PC-9 (cell line): ENCODE data around the gene POLR3C. TPM values are rescaled to one million over a fixed set of nuclear protein-coding genes. Genes with fewer than 3 reads are reported as not detected.
A peak's percentile ranks its signal among the peaks of the same experiment; 100 is the strongest.

Experiments used
- BruUV-seq: library from RNA; stranded (reverse); fragments of 400-500 nt; replicated peaks from 2 replicates; lab custom pipeline; 2021; lab: Mats Ljungman, UMichigan
- CTCF ChIA-PET: fragments of 300-600 bp; sonication (Branson Sonifier 250); formaldehyde crosslinking; loops from one replicate; lab custom pipeline; 2022; ENCODE audit warnings: antibody characterized with exemption; lab: Charles Lee
- POLR2A ChIA-PET: fragments of 300-600 bp; sonication (Branson Sonifier 250); formaldehyde crosslinking; loops from one replicate; lab custom pipeline; 2022; ENCODE audit warnings: antibody characterized with exemption; ENCODE audit not compliant: unreplicated experiment; lab: Charles Lee
- DNase-seq, 2 experiments: peaks; one replicate each; pipeline versions ENCODE4 v3.0.0 to v3.0.0-alpha.2; 2015 to 2022; ENCODE audit warnings: mixed read lengths in 1 of 2
- H2AFZ ChIP-seq: fragments of 200-600 bp; sonication (generic); 2 replicates; pipeline ENCODE4 v1.8.1; 2017; ENCODE audit warnings: antibody characterized with exemption
- H3F3A ChIP-seq: fragments of 200-600 bp; sonication (generic); 2 replicates; pipeline ENCODE4 v1.8.1; 2017; ENCODE audit warnings: antibody characterized with exemption, mild to moderate bottlenecking, low read depth; ENCODE audit not compliant: insufficient read depth
- H3K27ac ChIP-seq: fragments of 200-600 bp; sonication (generic); 2 replicates; pipeline ENCODE4 v1.6.1; 2016; ENCODE audit warnings: mixed run types
- H3K27me3 ChIP-seq: fragments of 200-600 bp; sonication (generic); 2 replicates; pipeline ENCODE4 v1.6.1; 2016; ENCODE audit warnings: low read depth, mixed run types; ENCODE audit not compliant: insufficient read depth
- H3K36me3 ChIP-seq: fragments of 200-600 bp; sonication (generic); 2 replicates; pipeline ENCODE4 v1.6.1; 2016; ENCODE audit warnings: low read depth, mixed run types
- H3K4me1 ChIP-seq: fragments of 200-600 bp; sonication (generic); replicated peaks from 2 replicates; pipeline ENCODE4 v1.6.1; 2016; ENCODE audit warnings: mixed run types; ENCODE audit not compliant: insufficient read depth
- H3K4me2 ChIP-seq: fragments of 200-600 bp; sonication (generic); 2 replicates; pipeline ENCODE4 v1.6.1; 2017; ENCODE audit warnings: mixed run types
- H3K4me3 ChIP-seq: fragments of 200-600 bp; sonication (generic); 2 replicates; pipeline ENCODE4 v1.6.1; 2016; ENCODE audit warnings: mixed run types
- H3K79me2 ChIP-seq: fragments of 200-600 bp; sonication (generic); 2 replicates; pipeline ENCODE4 v1.6.1; 2017; ENCODE audit warnings: low read depth, mixed run types
- H3K9me2 ChIP-seq: fragments of 200-600 bp; sonication (generic); 2 replicates; pipeline ENCODE4 v1.8.1; 2017; ENCODE audit warnings: mild to moderate bottlenecking; ENCODE audit not compliant: insufficient read depth
- H3K9me3 ChIP-seq: fragments of 200-600 bp; sonication (generic); 2 replicates; pipeline ENCODE4 v1.8.1; 2016; ENCODE audit warnings: low read depth; ENCODE audit not compliant: insufficient read depth
- H4K20me1 ChIP-seq: fragments of 200-600 bp; sonication (generic); 2 replicates; pipeline ENCODE4 v1.8.1; 2017; ENCODE audit not compliant: insufficient read depth
- EZH2 ChIP-seq: fragments of 200-600 bp; sonication (generic); IDR thresholded peaks from 2 replicates; pipeline ENCODE4 v1.8.0; 2017; ENCODE audit warnings: antibody characterized with exemption, low read depth
- intact Hi-C: fragments of 100-400 bp; cut with micrococcal nuclease; formaldehyde crosslinking; loops from one replicate; pipeline ENCODE4 v1.10.0; 2022; ENCODE audit not compliant: unreplicated experiment
- total RNA-seq: library from RNA; stranded (reverse); gene quantifications from 2 replicates; pipeline ENCODE4 v1.2.3, GENCODE V29; 2021
- TF ChIP-seq, protein P1 (sequence below): fragments of 200-600 bp; sonication (generic); conservative IDR thresholded peaks from 2 replicates; pipeline ENCODE4 v1.6.1; 2017; ENCODE audit warnings: mixed run types, antibody characterized with exemption, mild to moderate bottlenecking, moderate library complexity

POLR3C gene
- total RNA-seq, 1 experiment from 2014 or later, result 21.2 TPM

DNA sequence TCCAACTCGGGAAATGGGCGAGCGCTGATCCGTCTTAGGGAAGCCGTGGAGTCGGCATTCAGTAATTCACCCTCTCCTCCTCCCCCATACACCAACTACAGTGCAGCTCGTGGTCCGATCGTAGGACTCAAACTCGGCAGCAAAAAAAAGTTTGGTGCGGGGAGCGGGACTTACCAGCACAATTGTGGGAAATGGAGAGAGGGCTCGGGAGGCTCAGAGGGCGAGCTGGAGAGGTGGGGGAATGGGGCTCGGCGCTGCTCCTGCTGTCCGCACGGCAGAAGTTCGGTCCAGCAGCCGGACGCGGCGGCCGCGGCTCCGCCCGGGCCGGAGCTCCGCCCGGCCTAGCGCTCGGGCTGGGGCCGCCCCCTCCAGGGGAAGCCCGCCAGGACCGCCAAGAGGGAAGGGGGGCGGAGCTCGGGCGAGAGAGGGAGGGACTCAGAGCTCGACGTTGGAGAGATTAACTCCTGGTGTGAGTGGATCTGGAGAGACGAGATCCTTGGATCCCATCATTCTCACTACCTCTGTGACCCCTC, 35.6 kb downstream of the POLR3C start:
- ChIA-PET CTCF (interaction anchor here (0.6 to 2.3 kb wide), 9 partner anchors 10 to 120 kb away, joined by 3 to 29 read pairs (median 4); partner anchors contain the start of genes NUDT17 and PEX11B), POLR2A (interaction anchor here (0.5 to 1.8 kb wide), 7 partner anchors 19 to 105 kb away, joined by 3 to 7 read pairs (median 5); partner anchors contain the start of genes ANKRD34A, PEX11B and POLR3GL)
- Histone ChIP-seq H3K9me2 (no peaks in the 10 kb centered on the region), H3F3A (peaks cover 4% of the 10 kb centered on the region; the same call in 1 of the 2 replicates), H4K20me1 (no peaks in the 10 kb centered on the region), H3K4me3 (peak overlapping the region; percentile 93), H3K9me3 (no peaks in the 10 kb centered on the region), H3K4me2 (peak overlapping the region; percentile 75), H2AFZ (peak overlapping the region; percentile 89), H3K79me2 (peaks cover 14% of the 10 kb centered on the region), H3K27me3 (no peaks in the 10 kb centered on the region), H3K36me3 (0 out of 2 replicates have a peak, but pooled peaks cover 14% of the 10 kb centered on the region), H3K4me1 (peaks cover 8% of the 10 kb centered on the region), H3K27ac (peak overlapping the region; percentile 23; the same call in 1 of the 2 replicates)
- TF ChIP-seq, protein P1, sequence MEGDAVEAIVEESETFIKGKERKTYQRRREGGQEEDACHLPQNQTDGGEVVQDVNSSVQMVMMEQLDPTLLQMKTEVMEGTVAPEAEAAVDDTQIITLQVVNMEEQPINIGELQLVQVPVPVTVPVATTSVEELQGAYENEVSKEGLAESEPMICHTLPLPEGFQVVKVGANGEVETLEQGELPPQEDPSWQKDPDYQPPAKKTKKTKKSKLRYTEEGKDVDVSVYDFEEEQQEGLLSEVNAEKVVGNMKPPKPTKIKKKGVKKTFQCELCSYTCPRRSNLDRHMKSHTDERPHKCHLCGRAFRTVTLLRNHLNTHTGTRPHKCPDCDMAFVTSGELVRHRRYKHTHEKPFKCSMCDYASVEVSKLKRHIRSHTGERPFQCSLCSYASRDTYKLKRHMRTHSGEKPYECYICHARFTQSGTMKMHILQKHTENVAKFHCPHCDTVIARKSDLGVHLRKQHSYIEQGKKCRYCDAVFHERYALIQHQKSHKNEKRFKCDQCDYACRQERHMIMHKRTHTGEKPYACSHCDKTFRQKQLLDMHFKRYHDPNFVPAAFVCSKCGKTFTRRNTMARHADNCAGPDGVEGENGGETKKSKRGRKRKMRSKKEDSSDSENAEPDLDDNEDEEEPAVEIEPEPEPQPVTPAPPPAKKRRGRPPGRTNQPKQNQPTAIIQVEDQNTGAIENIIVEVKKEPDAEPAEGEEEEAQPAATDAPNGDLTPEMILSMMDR, result no peak
- TF ChIP-seq EZH2, result no peak
- DNase-seq, result peak; percentile 72 to 90
- intact Hi-C loops, result loop anchor here (1.0 to 5.0 kb wide), 3 partner anchors 33 to 178 kb away; partner anchors contain the start of gene PEX11B
- BruUV-seq, result TSS peak; percentile 52

DNA sequence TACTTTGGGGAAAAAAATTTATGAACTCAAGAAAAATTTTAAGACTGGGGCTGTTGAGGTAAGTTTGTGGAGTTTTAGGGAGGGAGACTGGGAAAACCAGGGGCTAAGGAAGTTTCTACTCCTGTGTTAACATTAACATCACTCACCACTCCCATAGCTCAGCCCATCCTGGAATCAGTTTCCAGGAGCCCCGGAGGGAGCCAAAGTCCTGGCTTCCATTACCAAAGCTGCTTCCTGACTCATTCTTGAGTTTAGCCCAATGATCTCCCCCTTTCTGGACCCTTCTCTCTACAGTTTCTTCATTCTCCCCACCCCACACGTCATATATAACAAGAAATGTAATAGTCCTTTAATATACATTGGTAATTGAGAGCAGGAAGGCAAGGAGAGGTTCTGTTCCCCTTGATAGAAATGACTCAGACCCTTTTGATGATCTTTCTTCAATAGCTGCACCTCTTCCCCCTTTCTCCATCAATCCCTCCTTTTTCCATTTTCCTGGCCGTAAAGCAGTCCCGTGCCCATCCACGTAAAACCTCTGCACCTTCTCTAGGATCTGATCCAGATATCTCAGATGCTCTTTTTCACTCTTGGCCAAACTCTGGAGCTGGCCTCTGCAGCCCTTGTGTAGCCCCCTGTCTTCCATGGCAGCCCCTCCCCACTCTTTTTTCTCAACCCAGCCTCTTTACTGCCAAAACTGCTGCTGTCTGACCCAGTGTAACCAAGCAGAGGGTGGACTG, 39.5 kb downstream of the POLR3C start:
- Histone ChIP-seq H3K27me3 (no peaks in the 10 kb centered on the region; the same call in 1 of the 2 replicates), H3K9me3 (no peaks in the 10 kb centered on the region), H3K4me2 (no peak overlapping the region), H3F3A (peaks cover 4% of the 10 kb centered on the region; the same call in 1 of the 2 replicates), H3K79me2 (peaks cover under 1% of the 10 kb centered on the region; the same call in 1 of the 2 replicates), H3K27ac (no peak overlapping the region), H3K36me3 (no peaks in the 10 kb centered on the region), H4K20me1 (no peaks in the 10 kb centered on the region), H3K4me3 (no peak overlapping the region), H3K9me2 (no peaks in the 10 kb centered on the region), H3K4me1 (peaks cover 3% of the 10 kb centered on the region; the same call in 1 of the 2 replicates), H2AFZ (no peak overlapping the region)
- DNase-seq, result no peak
- intact Hi-C loops, result no loop called here
- POLR2A ChIA-PET, result no interaction called here
- TF ChIP-seq, protein P1, result no peak
- TF ChIP-seq EZH2, result no peak
- no TSS peak for BruUV-seq
- CTCF ChIA-PET, result interaction anchor here (0.6 kb wide), 1 partner anchor 123 kb away, joined by 4 read pairs; no protein-coding TSS in a partner anchor

DNA sequence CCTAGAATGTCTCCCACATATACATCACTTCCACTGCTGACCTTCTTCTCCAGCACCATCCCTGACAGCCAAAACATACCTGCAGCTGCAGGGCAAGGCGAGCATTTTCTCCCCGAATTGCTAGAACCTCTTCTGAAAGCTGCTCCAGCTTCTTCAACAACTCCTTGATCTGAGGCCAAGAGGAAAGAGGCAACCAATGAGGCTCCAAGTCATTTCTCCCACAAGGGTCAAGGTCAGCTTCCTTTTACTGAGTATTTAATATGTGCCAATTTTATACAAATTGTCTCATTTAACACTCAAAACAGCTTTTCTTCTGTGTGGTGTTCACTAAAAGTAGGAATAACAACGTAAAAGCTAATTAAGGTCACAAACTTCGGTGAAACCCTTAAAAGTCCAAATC, 44.2 kb downstream of the POLR3C start:
- Histone ChIP-seq H3K9me3 (no peaks in the 10 kb centered on the region), H3K4me1 (peaks cover 4% of the 10 kb centered on the region; the same call in 1 of the 2 replicates), H3K36me3 (no peaks in the 10 kb centered on the region), H3K27ac (no peak overlapping the region), H3K4me2 (no peak overlapping the region), H3F3A (no peaks in the 10 kb centered on the region), H3K79me2 (no peaks in the 10 kb centered on the region), H4K20me1 (no peaks in the 10 kb centered on the region), H3K4me3 (no peak overlapping the region), H2AFZ (no peak overlapping the region), H3K27me3 (no peaks in the 10 kb centered on the region; the same call in 1 of the 2 replicates), H3K9me2 (no peaks in the 10 kb centered on the region)
- TF ChIP-seq, protein P1, result no peak
- no peak for TF ChIP-seq EZH2
- ChIA-PET POLR2A (no interaction called here), CTCF (no interaction called here)
- no peak for DNase-seq
- intact Hi-C loops, result no loop called here
- BruUV-seq, result no TSS peak
